ENCODE results near the gene CELSR1.

- TF ChIP-seq POLR2A (IDR thresholded peaks at IDR 0.05; ENCODE audit: low read depth, low read length) (no peak), POLR2AphosphoS5 (IDR thresholded peaks at IDR 0.05; ENCODE audit: low read depth, low read length) (no peak)
Observed at GRCh38 chr22:46370584-46371291, 166.7 kb downstream of the CELSR1 start.

Measured in GM12892 (cell line).